Panc1 (cell line): ENCODE data around the gene NCOA5. TPM values are rescaled to one million over a fixed set of nuclear protein-coding genes. Genes with fewer than 3 reads are reported as not detected.

Experiments used
- ATAC-seq: fragments of 200-7000 bp; cut with Tn5 transposase; 2 replicates; pipeline ENCODE4 v1.9.1; 2020; ENCODE audit warnings: mild to moderate bottlenecking, moderate library complexity
- BruUV-seq: library from RNA; stranded (reverse); fragments of 400-500 nt; replicated peaks from 2 replicates; lab custom pipeline; 2021; lab: Mats Ljungman, UMichigan
- CTCF ChIA-PET: fragments of 300-600 bp; sonication (Branson Sonifier 250); formaldehyde crosslinking; loops from one replicate; lab custom pipeline; 2022; ENCODE audit warnings: antibody characterized with exemption; lab: Charles Lee
- POLR2A ChIA-PET: fragments of 300-600 bp; sonication (Branson Sonifier 250); formaldehyde crosslinking; loops from one replicate; lab custom pipeline; 2022; ENCODE audit warnings: antibody characterized with exemption; lab: Charles Lee
- DNase-seq: peaks from one replicate; pipeline ENCODE4 v3.0.0-alpha.2; 2010; ENCODE audit warnings: low read depth, low spot score
- H3K27ac ChIP-seq: 2 replicates; pipeline ENCODE4 v1.5.1; 2011; ENCODE audit warnings: mild to moderate bottlenecking, low read length, inconsistent platforms
- H3K27me3 ChIP-seq: fragments of 200-500 bp; sonication (Bioruptor generic); 2 replicates; pipeline ENCODE4 v1.6.0; 2014; ENCODE audit warnings: low read length, inconsistent platforms; ENCODE audit not compliant: control insufficient read depth, insufficient read depth
- H3K36me3 ChIP-seq: fragments of 200-500 bp; sonication (Bioruptor generic); 2 replicates; pipeline ENCODE4 v1.5.1; 2014; ENCODE audit warnings: inconsistent platforms, mild to moderate bottlenecking, low read length, moderate library complexity; ENCODE audit not compliant: control insufficient read depth, insufficient read depth
- H3K4me1 ChIP-seq: 2 replicates; pipeline ENCODE4 v1.5.1; 2011; ENCODE audit warnings: inconsistent platforms, mild to moderate bottlenecking, low read length, moderate library complexity; ENCODE audit not compliant: control insufficient read depth, insufficient read depth
- H3K4me3 ChIP-seq, 2 experiments: 2 replicates each; pipeline ENCODE4 v1.5.1; 2011 to 2012; ENCODE audit warnings: low read depth in 2 of 2, low read length in 2 of 2, mild to moderate bottlenecking in 2 of 2, inconsistent platforms in 1 of 2, moderate library complexity in 1 of 2
- H3K9me3 ChIP-seq: fragments of 200-500 bp; sonication (Bioruptor generic); 2 replicates; pipeline ENCODE4 v1.5.1; 2014; ENCODE audit warnings: low read depth, mild to moderate bottlenecking, inconsistent platforms, low read length, moderate library complexity; ENCODE audit not compliant: control insufficient read depth, insufficient read depth
- POLR2AphosphoS5 ChIP-seq: IDR thresholded peaks from 2 replicates; pipeline ENCODE4 v1.6.1; 2012; ENCODE audit warnings: mild to moderate bottlenecking, low read depth, low read length, moderate library complexity
- REST ChIP-seq, 2 experiments: IDR thresholded peaks; 2 replicates each; pipeline ENCODE4 v1.6.1; 2011 to 2012; ENCODE audit warnings: low read depth in 2 of 2, control low read depth in 1 of 2, low read length in 1 of 2, mild to moderate bottlenecking in 1 of 2, moderate library complexity in 1 of 2; ENCODE audit not compliant: insufficient read depth in 1 of 2
- SIN3A ChIP-seq: IDR thresholded peaks from 2 replicates; pipeline ENCODE4 v1.6.1; 2012; ENCODE audit warnings: low read depth, mild to moderate bottlenecking, low read length, moderate library complexity, borderline replicate concordance; ENCODE audit not compliant: insufficient read depth
- TCF7L2 ChIP-seq: IDR thresholded peaks from 2 replicates; pipeline ENCODE4 v1.6.1; 2011; ENCODE audit warnings: mild to moderate bottlenecking, low read depth, low read length, inconsistent platforms
- in situ Hi-C: cut with HindIII; loops from 2 replicates; pipeline ENCODE4 v1.10.0; 2016; ENCODE audit warnings: low sequenced_read_pairs, low pct_unique_long_range_greater_than_20kb
- intact Hi-C: fragments of 100-400 bp; cut with micrococcal nuclease; formaldehyde crosslinking; loops from one replicate; pipeline ENCODE4 v1.10.0; 2022; ENCODE audit not compliant: unreplicated experiment
- total RNA-seq: library from RNA; stranded (reverse); gene quantifications from one replicate; pipeline ENCODE4 v1.2.1, GENCODE V29; 2021; ENCODE audit not compliant: unreplicated experiment
- TF ChIP-seq, protein P1 (sequence below): fragments of 450-650 bp; IDR thresholded peaks from 2 replicates; pipeline ENCODE4 v1.5.1; 2017; ENCODE audit warnings: mild to moderate bottlenecking

Gene NCOA5
- total RNA-seq, 1 experiment from 2014 or later, result 30.6 TPM

DNA sequence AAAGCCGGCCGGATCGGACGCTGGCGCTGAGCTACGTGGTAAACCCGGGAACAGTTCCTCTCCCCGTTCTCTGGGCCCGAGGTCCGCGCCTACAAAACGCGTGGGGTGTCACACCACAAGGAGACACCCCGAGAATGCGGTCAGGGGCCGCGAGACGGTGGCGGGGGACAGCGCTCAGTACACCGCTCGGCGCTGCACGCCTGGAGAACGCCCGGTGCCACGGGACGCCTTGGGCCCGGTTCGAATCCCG, 670 bp downstream of the NCOA5 start:
- BruUV-seq, result no TSS peak
- ChIA-PET CTCF (interaction anchor here (0.8 to 2.1 kb wide), 2 partner anchors 9 to 66 kb away, joined by 3 to 7 read pairs; no protein-coding TSS in a partner anchor), POLR2A (no interaction called here)
- Histone ChIP-seq H3K4me1 (peaks cover 47% of the 10 kb centered on the region), H3K4me3 (peak overlapping the region; percentile 84 to 92), H3K9me3 (no peaks in the 10 kb centered on the region), H3K36me3 (peaks cover 5% of the 10 kb centered on the region; the same call in 1 of the 2 replicates), H3K27me3 (no peaks in the 10 kb centered on the region), H3K27ac (peak overlapping the region; percentile 86)
- ATAC-seq, result peak; percentile 66
- intact Hi-C loops (loop anchor here (2.0 kb wide), 1 partner anchor 66 kb away; no protein-coding TSS in a partner anchor), in situ Hi-C loops (no loop called here)
- no peak for TF ChIP-seq TCF7L2
- no peak for TF ChIP-seq POLR2AphosphoS5
- TF ChIP-seq SIN3A, result no peak
- TF ChIP-seq, protein P1, sequence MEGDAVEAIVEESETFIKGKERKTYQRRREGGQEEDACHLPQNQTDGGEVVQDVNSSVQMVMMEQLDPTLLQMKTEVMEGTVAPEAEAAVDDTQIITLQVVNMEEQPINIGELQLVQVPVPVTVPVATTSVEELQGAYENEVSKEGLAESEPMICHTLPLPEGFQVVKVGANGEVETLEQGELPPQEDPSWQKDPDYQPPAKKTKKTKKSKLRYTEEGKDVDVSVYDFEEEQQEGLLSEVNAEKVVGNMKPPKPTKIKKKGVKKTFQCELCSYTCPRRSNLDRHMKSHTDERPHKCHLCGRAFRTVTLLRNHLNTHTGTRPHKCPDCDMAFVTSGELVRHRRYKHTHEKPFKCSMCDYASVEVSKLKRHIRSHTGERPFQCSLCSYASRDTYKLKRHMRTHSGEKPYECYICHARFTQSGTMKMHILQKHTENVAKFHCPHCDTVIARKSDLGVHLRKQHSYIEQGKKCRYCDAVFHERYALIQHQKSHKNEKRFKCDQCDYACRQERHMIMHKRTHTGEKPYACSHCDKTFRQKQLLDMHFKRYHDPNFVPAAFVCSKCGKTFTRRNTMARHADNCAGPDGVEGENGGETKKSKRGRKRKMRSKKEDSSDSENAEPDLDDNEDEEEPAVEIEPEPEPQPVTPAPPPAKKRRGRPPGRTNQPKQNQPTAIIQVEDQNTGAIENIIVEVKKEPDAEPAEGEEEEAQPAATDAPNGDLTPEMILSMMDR, result no peak
- no peak for TF ChIP-seq REST (IDR thresholded peaks at IDR 0.05; ENCODE audit: insufficient read depth in 1 of 2, low read depth in 2 of 2, low read length in 1 of 2)
- DNase-seq, result no peak

DNA sequence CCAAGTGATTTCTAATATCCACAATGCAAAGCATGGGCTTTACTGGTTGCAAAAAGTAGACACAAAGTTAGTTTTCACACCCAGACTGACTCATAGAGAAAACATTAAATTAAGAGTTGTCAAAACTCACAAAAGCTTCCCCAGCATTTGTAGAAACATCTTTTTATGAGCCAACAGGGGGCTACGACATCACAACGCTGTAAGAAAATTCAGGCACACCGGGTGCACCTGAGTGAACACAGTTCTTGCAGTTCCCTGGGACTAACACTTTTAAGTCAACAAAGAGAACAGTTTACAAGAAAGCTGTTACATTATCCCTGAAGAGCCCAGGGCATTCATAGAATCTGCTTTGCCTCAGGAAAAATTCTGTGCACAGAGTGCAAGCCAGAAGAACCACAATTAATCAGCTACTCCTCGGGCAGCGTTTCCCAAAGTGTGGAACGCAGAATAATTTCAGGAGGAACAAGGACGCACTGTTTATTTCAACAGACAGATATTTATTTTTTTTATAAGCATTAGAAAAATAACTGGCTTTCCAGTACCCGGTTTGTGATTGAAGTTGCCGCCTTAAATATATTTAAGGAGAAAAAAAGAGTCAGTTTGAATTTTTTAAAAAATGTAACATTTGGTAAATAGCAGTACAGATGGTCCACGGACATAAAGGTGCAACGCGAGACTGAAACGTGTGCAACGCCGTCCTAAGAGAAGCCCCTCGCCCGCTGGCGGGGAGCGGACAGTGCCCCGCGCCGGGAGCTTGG, 1.2 kb downstream of the NCOA5 start:
- H3K4me1 ChIP-seq, result peaks cover 47% of the 10 kb centered on the region
- no peaks in the 10 kb centered on the region for H3K27me3 ChIP-seq
- CTCF ChIA-PET, result interaction anchor here (0.8 to 2.1 kb wide), 2 partner anchors 8 to 66 kb away, joined by 3 to 7 read pairs; no protein-coding TSS in a partner anchor
- BruUV-seq, result no TSS peak
- TF ChIP-seq REST (IDR thresholded peaks at IDR 0.05; ENCODE audit: insufficient read depth in 1 of 2, low read depth in 2 of 2, low read length in 1 of 2), result no peak
- peak; percentile 44; the same call in 1 of the 2 replicates for TF ChIP-seq TCF7L2
- DNase-seq, result no peak
- H3K36me3 ChIP-seq, result peaks cover 5% of the 10 kb centered on the region
- peak overlapping the region; percentile 84 to 92 for H3K4me3 ChIP-seq
- no peak for ATAC-seq
- intact Hi-C loops, result loop anchor here (2.0 kb wide), 1 partner anchor 66 kb away; no protein-coding TSS in a partner anchor
- peak overlapping the region; percentile 86 for H3K27ac ChIP-seq
- in situ Hi-C loops, result no loop called here
- H3K9me3 ChIP-seq, result no peaks in the 10 kb centered on the region
- POLR2A ChIA-PET, result no interaction called here
